Type B pancreatic cell (in vitro differentiated cells): ENCODE data around the gene NEGR1. TPM values are rescaled to one million over a fixed set of nuclear protein-coding genes. Genes with fewer than 3 reads are reported as not detected.

ENCODE experiments used
- DNase-seq: peaks from one replicate; pipeline ENCODE4 v3.0.0; 2021; ENCODE audit warnings: mixed read lengths; ENCODE audit not compliant: unreplicated experiment; ENCODE audit errors: extremely low spot score
- H3K27ac Mint-ChIP-seq: 2 replicates; pipeline ENCODE4 v1.8.0; 2021; ENCODE audit warnings: mild to moderate bottlenecking, mixed read lengths
- H3K27me3 Mint-ChIP-seq: 2 replicates; pipeline ENCODE4 v1.8.0; 2021; ENCODE audit warnings: mixed read lengths
- H3K36me3 Mint-ChIP-seq: 2 replicates; pipeline ENCODE4 v1.8.0; 2021; ENCODE audit warnings: mixed read lengths
- H3K4me1 Mint-ChIP-seq: one replicate; pipeline ENCODE4 v1.8.0; 2021; ENCODE audit warnings: mixed read lengths; ENCODE audit not compliant: unreplicated experiment
- H3K4me3 Mint-ChIP-seq: 2 replicates; pipeline ENCODE4 v1.8.0; 2021; ENCODE audit warnings: mild to moderate bottlenecking, mixed read lengths
- H3K9me3 Mint-ChIP-seq: 2 replicates; pipeline ENCODE4 v1.8.0; 2021; ENCODE audit warnings: mixed read lengths
- total RNA-seq: library from RNA; stranded (reverse); gene quantifications from 2 replicates; pipeline ENCODE4 v1.2.1, GENCODE V29; 2021; ENCODE audit warnings: low replicate concordance
- TF ChIP-seq, protein P1 (sequence below): fragments of 200-600 bp; sonication (generic); conservative IDR thresholded peaks from 2 replicates; pipeline ENCODE4 v1.5.0; 2021; ENCODE audit warnings: antibody characterized with exemption, mild to moderate bottlenecking

The NEGR1 gene
- total RNA-seq, 1 donor from 2014 or later, result 22.5 TPM

DNA sequence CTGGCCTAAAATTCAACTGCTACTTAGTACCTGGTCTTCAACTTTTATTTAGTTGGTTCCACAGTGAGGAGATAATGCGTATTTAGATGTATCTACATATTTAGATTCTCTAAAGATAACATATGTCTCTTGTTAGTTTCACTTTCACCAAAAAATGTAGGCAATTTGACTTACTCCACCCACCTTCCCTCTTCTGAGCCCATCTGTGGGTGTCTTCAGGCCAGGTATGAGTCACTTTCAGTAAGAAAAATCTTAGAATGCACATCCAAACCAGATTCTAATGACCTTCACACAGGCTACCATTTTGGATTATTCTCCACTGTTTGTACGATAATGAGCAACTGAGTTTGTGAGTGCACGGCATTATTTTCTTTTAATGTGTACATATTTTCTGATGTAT lies 501.7 kb downstream of the NEGR1 start:
- H3K27me3 Mint-ChIP-seq, result no peaks in the 10 kb centered on the region
- H3K4me3 Mint-ChIP-seq, result no peak overlapping the region
- no peaks in the 10 kb centered on the region for H3K4me1 Mint-ChIP-seq

DNA sequence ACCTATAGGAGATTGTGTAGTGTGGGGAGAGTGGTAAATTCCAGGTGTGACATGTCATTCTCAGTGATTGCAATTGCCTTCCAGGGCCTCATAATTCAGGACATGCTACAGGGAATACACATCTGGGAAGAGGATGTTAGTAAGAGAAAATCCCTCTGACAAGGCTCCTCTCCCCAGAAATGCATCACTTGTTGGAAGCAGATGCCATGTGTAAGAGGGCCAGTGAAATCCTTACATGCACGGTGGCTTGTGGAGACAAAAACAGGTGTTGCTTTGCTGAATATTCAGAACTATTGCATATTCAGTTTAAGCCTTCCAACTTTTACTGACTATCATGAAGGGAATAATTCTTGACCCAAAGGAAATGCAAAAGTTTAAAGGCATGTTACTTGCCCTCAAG lies 503.4 kb downstream of the NEGR1 start:
- DNase-seq, result no peak
- TF ChIP-seq, protein P1, sequence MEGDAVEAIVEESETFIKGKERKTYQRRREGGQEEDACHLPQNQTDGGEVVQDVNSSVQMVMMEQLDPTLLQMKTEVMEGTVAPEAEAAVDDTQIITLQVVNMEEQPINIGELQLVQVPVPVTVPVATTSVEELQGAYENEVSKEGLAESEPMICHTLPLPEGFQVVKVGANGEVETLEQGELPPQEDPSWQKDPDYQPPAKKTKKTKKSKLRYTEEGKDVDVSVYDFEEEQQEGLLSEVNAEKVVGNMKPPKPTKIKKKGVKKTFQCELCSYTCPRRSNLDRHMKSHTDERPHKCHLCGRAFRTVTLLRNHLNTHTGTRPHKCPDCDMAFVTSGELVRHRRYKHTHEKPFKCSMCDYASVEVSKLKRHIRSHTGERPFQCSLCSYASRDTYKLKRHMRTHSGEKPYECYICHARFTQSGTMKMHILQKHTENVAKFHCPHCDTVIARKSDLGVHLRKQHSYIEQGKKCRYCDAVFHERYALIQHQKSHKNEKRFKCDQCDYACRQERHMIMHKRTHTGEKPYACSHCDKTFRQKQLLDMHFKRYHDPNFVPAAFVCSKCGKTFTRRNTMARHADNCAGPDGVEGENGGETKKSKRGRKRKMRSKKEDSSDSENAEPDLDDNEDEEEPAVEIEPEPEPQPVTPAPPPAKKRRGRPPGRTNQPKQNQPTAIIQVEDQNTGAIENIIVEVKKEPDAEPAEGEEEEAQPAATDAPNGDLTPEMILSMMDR, result no peak
- no peaks in the 10 kb centered on the region for H3K36me3 Mint-ChIP-seq
- H3K27me3 Mint-ChIP-seq, result no peaks in the 10 kb centered on the region
- no peak overlapping the region for H3K4me3 Mint-ChIP-seq
- no peak overlapping the region for H3K27ac Mint-ChIP-seq
- H3K4me1 Mint-ChIP-seq, result no peaks in the 10 kb centered on the region
- H3K9me3 Mint-ChIP-seq, result no peaks in the 10 kb centered on the region

More for the DNA sequence above, 501.7 kb downstream of the NEGR1 start:
- H3K9me3 Mint-ChIP-seq, result no peaks in the 10 kb centered on the region
- TF ChIP-seq, protein P1, result no peak
- DNase-seq, result no peak
- no peak overlapping the region for H3K27ac Mint-ChIP-seq
- no peaks in the 10 kb centered on the region for H3K36me3 Mint-ChIP-seq

DNA sequence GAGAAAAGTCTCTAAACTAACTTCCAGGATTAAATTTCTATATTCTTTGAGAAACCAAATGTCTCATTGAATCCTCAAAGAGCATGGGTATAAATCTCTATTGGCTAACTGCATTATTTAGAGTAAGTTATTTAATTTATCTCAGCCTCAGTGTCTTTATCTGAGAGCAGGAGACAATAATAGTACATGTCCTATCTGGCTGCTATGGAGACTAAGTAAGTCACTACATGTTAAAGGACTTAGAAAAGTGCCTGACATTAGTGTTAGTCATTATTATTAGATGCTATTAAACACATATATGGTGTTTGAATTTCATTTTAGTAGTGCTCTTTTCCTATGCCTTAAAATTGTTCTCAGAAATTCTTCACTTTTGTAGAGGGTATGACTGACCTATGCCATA lies 505.2 kb downstream of the NEGR1 start:
- TF ChIP-seq, protein P1, result no peak
- DNase-seq, result no peak
- H3K9me3 Mint-ChIP-seq, result no peaks in the 10 kb centered on the region
- H3K4me1 Mint-ChIP-seq, result no peaks in the 10 kb centered on the region
- no peaks in the 10 kb centered on the region for H3K27me3 Mint-ChIP-seq
- H3K36me3 Mint-ChIP-seq, result no peaks in the 10 kb centered on the region
- H3K27ac Mint-ChIP-seq, result no peak overlapping the region
- H3K4me3 Mint-ChIP-seq, result no peak overlapping the region

GRCh38 chr1:71774705-71775104 lies 507.6 kb downstream of the NEGR1 start:
- TF ChIP-seq, protein P1, result no peak
- no peaks in the 10 kb centered on the region for H3K36me3 Mint-ChIP-seq
- no peak overlapping the region for H3K27ac Mint-ChIP-seq
- no peaks in the 10 kb centered on the region for H3K9me3 Mint-ChIP-seq
- H3K27me3 Mint-ChIP-seq, result no peaks in the 10 kb centered on the region
- DNase-seq, result no peak
- H3K4me3 Mint-ChIP-seq, result no peak overlapping the region
- no peaks in the 10 kb centered on the region for H3K4me1 Mint-ChIP-seq

GRCh38 chr1:71770121-71770520 lies 512.2 kb downstream of the NEGR1 start:
- Mint-ChIP-seq H3K4me3 (no peak overlapping the region), H3K27ac (no peak overlapping the region), H3K9me3 (no peaks in the 10 kb centered on the region), H3K4me1 (no peaks in the 10 kb centered on the region), H3K27me3 (no peaks in the 10 kb centered on the region), H3K36me3 (no peaks in the 10 kb centered on the region)
- DNase-seq, result no peak
- TF ChIP-seq, protein P1, result no peak

DNA sequence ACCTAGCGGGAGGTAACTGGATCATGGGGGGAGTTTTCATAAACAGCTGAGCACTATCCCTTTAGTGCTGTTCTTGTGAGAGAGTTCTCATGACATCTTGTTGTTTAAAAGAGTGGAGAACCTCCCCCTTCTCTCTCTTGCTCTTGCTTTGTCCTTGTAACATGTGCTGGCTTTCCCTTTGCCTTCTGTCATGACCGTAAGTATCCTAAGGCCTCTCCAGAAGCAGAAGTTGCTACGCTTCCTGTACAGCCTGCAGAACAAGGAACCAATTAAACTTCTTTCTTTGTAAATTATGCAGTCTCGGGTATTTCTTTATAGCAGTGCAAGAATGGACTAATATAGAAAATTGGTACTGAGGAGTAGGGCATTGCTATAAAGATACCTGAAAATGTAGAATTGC lies 515.6 kb downstream of the NEGR1 start:
- TF ChIP-seq, protein P1, result no peak
- Mint-ChIP-seq H3K4me3 (no peak overlapping the region), H3K36me3 (no peaks in the 10 kb centered on the region), H3K27me3 (no peaks in the 10 kb centered on the region), H3K4me1 (no peaks in the 10 kb centered on the region), H3K9me3 (no peaks in the 10 kb centered on the region), H3K27ac (no peak overlapping the region)
- DNase-seq, result no peak
